HuH-7 (cell line): ENCODE data around the gene PCDHGA3.
"Not testable (repeated sequence)": the region's sequence is repeated elsewhere in the genome, so short reads cannot be mapped to it uniquely, and the experiment has no call there.

ENCODE experiments used
- DNase-seq: peaks from one replicate; pipeline ENCODE4 v3.0.0; 2011; ENCODE audit warnings: low spot score

Gene PCDHGA3

GRCh38 chr5:141383345-141383744, 39.7 kb downstream of the PCDHGA3 start:
- no peak for DNase-seq

- no peak for DNase-seq
These were observed 41.0 kb downstream of the PCDHGA3 start for GRCh38 chr5:141384471-141385267.

- not testable (repeated sequence) for DNase-seq
These were observed 44.1 kb downstream of the PCDHGA3 start, which contains the start of gene PCDHGB4 for GRCh38 chr5:141387557-141388311. PCDHGB4 (plus strand) TSS chr5:141387698; CDS start chr5:141387885, 187 bp downstream.

- no peak for DNase-seq
These were observed 45.0 kb downstream of the PCDHGA3 start for GRCh38 chr5:141388661-141389060.

- DNase-seq, result no peak
These were observed 45.8 kb downstream of the PCDHGA3 start for GRCh38 chr5:141389153-141390042.

GRCh38 chr5:141392429-141393198, 49.0 kb downstream of the PCDHGA3 start, which contains the start of gene PCDHGA8:
PCDHGA8 (plus strand) TSS chr5:141392633; CDS start chr5:141392814, 181 bp downstream.
- DNase-seq, result no peak

GRCh38 chr5:141393267-141393666, 49.6 kb downstream of the PCDHGA3 start:
- DNase-seq, result no peak

GRCh38 chr5:141394401-141395187, 51.0 kb downstream of the PCDHGA3 start:
- not testable (repeated sequence) for DNase-seq
